Stimulated activated effector memory CD8-positive, alpha-beta T cell treated with anti-CD3 and anti-CD28 coated beads, Interleukin-12 subunit alpha, Interleukin-12 subunit beta, amount 100 ng/mL, for 72 hours (primary cell): ENCODE results near the gene GAK.

Source experiments
- ATAC-seq: fragments of 150-1000 bp; cut with Tn5 transposase; 2 replicates; pipeline ENCODE4 v1.10.0; 2021
- DNase-seq, 2 donors: peaks; one replicate each; pipeline ENCODE4 v3.0.0; 2021 to 2022; ENCODE audit warnings: low spot score in 2 of 2
- H3K27ac Mint-ChIP-seq: one replicate; pipeline ENCODE4 v1.8.0; 2022; ENCODE audit warnings: mild to moderate bottlenecking, mixed read lengths
- H3K36me3 Mint-ChIP-seq: one replicate; pipeline ENCODE4 v1.8.0; 2022; ENCODE audit warnings: mild to moderate bottlenecking, mixed read lengths
- H3K4me1 Mint-ChIP-seq: one replicate; pipeline ENCODE4 v1.8.0; 2022; ENCODE audit warnings: mixed read lengths
- H3K4me3 Mint-ChIP-seq: one replicate; pipeline ENCODE4 v1.8.0; 2022; ENCODE audit warnings: mild to moderate bottlenecking, mixed read lengths
- H3K9me3 Mint-ChIP-seq: one replicate; pipeline ENCODE4 v1.8.0; 2022; ENCODE audit warnings: mixed read lengths

GAK gene

DNA sequence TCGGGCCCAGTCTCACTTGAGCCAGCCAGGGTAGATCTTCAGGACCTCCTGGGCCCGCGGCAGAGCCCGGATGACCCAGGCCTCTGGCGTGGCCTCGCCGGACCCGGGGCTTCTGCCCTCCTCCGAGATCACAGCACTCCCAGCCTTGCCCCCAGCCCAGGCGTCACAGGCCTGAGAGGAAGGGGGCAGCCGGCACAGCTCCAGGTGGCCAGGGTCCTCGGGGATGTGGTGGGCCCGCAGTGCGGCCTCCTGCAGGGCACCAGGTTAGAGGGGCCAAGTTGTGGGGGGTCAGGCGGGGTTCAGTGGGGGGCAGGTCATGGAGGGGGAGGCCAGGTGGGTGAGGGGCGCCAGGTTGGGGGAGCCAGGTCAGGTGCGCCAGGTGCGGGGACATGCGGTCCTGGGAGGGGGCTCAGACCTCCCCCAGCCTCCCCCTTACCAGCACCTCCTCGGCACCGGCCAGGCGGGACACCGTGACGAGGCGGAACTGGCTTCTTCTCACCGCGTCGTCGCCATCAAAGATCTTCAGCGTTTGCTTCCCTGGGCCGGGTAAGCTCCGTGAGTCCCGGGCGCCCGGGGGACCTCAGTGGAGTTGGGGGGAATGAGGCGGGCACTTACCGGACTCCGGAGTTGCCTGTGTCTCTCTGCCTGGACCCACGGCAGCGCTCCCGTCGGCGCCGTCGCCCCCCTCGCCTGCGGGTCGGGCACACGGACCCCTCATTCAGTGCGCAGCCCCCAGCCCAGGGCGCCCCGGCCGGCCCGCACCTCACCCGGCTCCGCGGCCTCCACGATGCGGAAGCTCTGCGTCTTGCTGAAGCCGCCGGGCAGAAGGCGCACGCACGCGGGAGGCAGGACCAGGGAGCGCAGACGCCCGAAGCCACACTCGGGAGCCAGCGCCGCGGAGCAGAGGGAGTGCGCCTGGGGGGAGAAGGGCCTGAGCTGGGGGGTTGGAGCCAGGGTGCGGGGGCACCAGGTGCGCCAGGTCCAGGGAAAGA lies 35.3 kb upstream of the GAK start:
- Mint-ChIP-seq H3K4me3 (no peak overlapping the region), H3K36me3 (peaks cover 2% of the 10 kb centered on the region), H3K27ac (no peak overlapping the region), H3K9me3 (no peaks in the 10 kb centered on the region), H3K4me1 (peaks cover 20% of the 10 kb centered on the region)
- no peak for DNase-seq
- no peak for ATAC-seq

DNA sequence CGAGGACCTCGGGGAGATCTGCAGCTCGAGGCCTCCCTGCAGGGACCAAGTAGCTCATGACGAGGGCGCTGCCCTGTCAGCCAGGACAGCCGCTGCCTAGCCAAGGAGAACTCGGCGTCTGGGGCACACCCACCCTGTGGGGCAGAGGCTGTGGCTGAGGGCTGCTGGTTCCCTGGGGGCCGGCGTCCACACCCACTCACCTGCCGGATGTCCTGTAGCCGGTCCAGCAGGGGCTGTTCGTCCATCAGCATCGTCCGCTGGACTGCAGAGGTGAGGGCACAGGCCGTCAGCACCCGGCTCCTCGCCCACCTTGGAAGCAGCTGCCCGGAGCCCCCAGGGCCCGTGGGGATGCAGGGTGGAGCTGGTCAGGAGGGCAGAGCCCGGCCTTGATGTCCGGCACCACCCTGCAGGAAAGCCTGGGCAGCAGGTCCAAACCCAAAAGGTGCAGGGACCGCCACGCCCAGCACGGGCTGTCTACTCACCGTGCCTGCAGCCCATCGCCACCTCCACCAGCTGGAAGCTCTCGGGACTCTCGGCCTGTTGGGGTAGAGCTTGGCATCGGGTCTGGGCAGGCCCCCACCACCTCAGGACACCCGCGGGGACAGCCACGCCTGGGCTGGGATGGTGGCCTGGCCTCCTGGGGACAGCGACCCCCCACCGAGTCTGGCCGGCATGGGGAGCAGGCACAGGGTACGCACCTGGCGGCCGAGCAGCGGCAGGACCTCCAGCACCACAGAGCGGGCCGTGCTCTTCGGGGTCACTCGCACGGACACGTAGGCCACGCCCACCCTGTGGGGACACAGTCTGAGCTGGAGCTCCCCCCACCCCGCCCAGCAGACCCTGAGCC lies 34.4 kb upstream of the GAK start:
- H3K4me1 Mint-ChIP-seq, result peaks cover 18% of the 10 kb centered on the region
- ATAC-seq (no peak), DNase-seq (no peak)
- peaks cover 7% of the 10 kb centered on the region for H3K36me3 Mint-ChIP-seq
- H3K27ac Mint-ChIP-seq, result no peak overlapping the region
- no peak overlapping the region for H3K4me3 Mint-ChIP-seq
- H3K9me3 Mint-ChIP-seq, result no peaks in the 10 kb centered on the region

DNA sequence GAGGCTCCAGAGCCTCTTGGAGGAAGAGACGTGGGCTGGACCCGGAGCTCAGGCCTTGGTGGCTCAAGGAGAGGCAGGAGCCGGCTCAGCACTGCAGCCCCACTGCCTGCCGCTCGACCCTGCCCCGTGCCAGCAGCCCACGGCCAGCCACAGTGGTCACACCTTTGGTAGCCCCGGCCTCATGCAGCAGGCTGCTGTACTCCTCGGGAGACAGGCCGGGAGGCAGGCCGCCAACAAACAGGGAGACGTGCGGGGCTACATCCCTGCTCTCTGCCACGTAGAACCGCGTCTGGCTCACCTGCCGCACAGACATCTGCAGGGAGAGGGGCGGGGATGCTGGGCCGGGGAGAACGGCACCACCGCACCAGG lies 33.6 kb upstream of the GAK start:
- no peak overlapping the region for H3K4me3 Mint-ChIP-seq
- DNase-seq, result no peak
- no peak for ATAC-seq
- H3K9me3 Mint-ChIP-seq, result no peaks in the 10 kb centered on the region
- no peak overlapping the region for H3K27ac Mint-ChIP-seq
- H3K36me3 Mint-ChIP-seq, result peaks cover 7% of the 10 kb centered on the region
- peaks cover 11% of the 10 kb centered on the region for H3K4me1 Mint-ChIP-seq

DNA sequence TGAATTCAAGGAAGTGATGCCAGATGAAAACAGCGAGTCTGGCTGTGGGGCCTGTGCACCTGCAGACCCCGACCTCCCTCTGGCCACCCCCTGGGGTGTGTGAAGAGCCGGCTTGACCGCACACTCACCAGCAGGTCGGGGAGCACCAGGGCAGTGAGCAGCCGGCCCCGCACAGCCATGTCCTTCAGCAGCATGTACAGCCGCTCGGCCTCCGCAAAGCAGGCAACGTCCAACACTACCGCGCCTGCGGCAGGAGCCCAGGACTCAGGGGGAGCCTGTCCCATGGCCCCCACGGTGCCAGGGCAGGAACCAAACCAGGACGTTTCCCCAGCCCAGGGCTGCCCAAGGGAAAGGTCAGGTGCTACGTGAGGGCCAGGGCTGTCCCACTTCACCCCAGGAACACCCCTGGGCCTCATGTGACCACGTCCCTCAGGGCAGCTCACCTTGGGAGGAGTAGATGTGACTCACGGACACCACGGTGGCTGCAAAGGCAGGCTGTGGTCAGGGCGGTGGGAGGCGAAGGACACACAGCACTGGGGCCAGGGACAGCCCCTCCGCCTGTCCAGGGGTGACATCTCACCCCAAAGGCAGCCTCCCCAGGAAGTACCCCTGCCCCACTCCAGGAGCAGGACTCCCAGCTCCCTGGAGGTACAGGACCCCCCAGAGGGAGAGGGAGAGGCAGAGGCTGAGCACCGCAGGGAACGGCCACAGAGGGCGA lies 33.1 kb upstream of the GAK start:
- H3K4me3 Mint-ChIP-seq, result no peak overlapping the region
- ATAC-seq (no peak), DNase-seq (no peak)
- no peak overlapping the region for H3K27ac Mint-ChIP-seq
- peaks cover 6% of the 10 kb centered on the region for H3K4me1 Mint-ChIP-seq
- H3K9me3 Mint-ChIP-seq, result no peaks in the 10 kb centered on the region
- peaks cover 7% of the 10 kb centered on the region for H3K36me3 Mint-ChIP-seq

DNA sequence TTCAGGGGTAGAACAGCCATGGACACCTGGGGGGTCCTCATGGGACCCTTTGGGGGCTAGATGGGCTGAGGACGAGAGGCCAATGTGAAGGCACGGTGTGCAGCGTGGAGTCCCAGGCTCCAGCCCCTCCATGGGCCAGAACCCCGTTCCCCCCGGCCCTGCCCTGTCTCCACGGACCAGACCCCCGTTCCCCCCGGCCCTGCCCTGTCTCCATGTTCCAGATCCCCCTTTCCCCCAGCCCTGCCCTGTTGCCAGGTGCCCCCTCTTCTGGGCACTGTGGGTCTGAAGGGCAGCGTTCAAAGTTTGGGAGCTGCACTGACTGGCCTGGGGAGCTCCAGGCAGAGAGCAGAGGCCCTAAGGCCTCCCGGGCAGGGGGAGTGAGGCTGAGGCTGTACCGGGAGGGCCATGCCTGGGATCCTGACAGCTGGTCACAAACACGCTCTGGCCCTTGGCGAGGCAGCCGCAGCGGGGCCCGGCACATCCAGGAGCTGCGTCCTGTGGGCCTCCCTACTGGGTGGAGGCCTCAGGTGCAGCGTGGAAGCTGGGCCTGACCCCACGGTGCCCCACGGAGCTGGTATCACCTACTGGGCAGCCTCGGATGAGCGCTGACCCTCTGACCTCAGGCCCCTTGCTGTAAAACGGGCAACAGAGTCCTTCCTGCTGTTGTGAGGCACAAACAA lies 32.4 kb upstream of the GAK start:
- H3K27ac Mint-ChIP-seq, result peak overlapping the region; percentile 40
- no peak for DNase-seq
- no peak for ATAC-seq
- peaks cover 7% of the 10 kb centered on the region for H3K36me3 Mint-ChIP-seq
- no peak overlapping the region for H3K4me3 Mint-ChIP-seq
- no peaks in the 10 kb centered on the region for H3K4me1 Mint-ChIP-seq
- H3K9me3 Mint-ChIP-seq, result no peaks in the 10 kb centered on the region

DNA sequence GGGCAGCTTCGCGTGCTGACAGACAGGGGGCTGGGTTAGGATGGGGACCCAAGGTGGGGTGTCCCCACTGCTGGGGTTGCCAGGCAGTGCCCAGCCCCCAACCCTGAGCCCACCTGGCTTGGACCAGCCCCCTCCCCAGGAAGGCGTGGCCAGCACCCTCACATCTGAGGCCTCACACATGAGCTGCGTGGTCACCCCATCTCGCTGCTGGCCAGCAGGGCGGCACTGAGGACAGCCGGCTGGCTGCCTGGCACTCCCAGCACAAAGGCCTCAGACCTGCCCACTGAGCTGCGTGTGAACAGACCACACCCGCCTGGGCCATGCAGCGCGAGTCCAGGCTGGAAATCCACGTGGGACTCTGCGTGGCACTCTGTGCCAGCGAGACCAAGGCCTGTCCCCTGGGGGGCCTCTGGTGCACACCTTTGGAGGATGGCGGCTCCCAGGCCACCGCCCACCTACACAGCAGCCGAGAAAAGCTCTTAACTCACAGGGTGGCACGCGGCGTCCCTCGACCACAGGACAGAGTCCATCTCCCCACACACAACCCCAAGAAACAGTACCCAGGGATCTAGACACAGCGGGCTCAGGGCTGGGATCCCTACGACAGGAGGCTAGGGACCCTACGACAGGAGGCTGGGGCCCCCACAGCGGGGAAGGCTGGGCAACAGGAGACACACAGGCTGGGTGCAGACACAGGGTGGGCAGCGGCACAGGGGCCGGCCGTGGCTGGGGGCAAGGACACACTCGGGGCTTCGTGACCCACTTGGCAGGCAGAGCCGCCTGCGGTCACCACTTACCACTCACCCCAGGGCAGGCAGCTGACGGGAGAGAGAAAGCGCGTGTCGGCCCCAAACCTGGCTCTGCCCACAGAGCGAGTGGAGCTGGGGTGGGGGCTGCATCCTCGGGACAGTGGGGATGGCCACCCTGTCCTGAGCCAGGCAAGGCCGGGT lies 31.4 kb upstream of the GAK start:
- DNase-seq (no peak), ATAC-seq (no peak)
- Mint-ChIP-seq H3K9me3 (no peaks in the 10 kb centered on the region), H3K4me3 (no peak overlapping the region), H3K36me3 (peaks cover 12% of the 10 kb centered on the region), H3K27ac (peak overlapping the region; percentile 40), H3K4me1 (no peaks in the 10 kb centered on the region)

DNA sequence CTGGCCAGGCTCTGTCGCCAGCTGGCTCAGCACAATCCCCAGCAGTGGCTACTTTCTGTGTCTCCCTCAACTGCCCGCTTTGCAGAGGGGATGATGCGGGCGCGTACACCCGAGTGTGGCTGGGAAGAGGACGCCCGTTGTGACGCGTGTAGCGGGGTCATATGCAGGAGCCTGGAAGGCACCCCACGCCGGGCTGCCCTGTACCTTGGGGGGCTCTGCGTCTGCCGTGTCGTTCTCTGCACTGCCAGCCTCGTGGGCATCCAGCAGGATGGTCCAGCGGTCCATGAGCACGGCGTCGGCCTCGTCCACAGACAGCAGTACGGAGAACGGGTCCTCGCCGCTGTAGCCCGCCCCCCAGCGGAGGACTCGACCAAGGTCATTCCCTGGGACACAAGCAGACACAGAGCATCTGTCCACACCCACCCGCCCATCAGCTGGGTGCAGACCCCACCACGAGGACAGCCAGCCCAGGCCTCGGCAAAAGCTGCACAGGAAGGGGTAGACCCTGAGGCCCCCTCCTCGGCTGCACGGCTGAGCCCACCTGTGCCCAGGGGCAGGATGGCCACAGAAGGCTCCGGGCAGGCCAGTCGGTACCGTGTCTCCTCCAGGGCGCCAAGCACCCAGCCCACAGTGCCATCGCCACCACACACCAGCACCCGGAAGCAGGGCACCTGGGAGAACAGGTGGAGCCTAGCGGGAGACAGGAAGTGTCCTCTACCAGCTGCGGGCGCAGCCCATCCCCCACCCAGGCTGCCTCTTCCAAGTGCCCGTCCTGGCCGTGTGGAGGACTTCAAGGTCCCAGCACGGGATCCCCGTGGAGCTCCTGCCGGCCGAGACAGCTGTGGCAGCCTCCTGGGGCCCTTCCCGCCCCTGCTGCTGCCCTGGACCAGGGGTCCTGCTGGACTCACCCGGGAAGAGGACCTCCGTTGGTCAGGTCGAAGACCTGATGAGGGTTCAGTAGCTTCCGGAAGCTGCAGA lies 30.4 kb upstream of the GAK start:
- Mint-ChIP-seq H3K4me1 (no peaks in the 10 kb centered on the region), H3K27ac (no peak overlapping the region), H3K36me3 (peaks cover 12% of the 10 kb centered on the region), H3K4me3 (no peak overlapping the region), H3K9me3 (no peaks in the 10 kb centered on the region)
- ATAC-seq (no peak), DNase-seq (no peak)

DNA sequence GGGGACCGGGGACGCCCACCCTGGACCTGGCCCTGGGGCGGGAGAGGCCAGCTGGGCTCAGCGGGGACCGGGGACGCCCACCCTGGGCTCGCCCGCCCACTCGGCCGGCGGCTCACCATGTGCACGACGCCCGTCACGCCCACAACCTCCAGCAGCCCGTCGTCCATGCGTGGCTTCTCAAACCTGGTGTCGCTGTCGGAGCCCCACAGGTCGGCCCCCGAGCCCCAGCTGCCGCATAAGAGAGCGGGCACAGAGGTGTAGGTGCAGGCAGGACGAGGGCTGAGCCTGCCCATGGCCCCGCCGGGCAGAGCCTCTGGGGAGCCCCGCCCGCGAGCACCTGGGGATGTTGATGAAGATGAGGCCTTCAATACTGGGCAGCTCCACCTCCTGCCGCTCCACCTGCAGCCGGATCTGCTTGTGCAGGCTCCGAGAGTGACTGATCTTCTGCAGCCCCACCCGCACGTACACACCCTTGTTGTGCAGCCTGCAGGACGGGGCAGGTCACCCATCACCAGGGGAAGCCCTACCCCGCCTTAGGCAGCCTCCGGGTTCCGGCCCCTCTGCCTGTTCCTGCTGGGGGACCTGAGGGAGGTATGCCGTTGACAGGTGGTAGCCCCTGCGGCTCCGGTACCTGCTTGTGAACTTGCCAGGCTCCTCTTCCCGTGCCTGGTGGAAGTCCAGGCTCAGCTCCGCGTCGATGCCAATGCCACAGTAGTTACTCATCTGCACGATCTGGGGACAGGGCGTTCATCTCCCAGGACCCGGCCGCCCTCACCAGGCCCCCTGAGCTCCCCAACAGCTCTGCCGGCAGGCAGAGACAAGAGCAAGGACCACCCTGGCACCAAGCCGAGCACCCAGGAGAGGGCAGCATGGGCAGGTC lies 29.5 kb upstream of the GAK start:
- ATAC-seq (no peak), DNase-seq (no peak)
- H3K27ac Mint-ChIP-seq, result no peak overlapping the region
- H3K4me1 Mint-ChIP-seq, result no peaks in the 10 kb centered on the region
- H3K4me3 Mint-ChIP-seq, result no peak overlapping the region
- H3K36me3 Mint-ChIP-seq, result peaks cover 12% of the 10 kb centered on the region
- H3K9me3 Mint-ChIP-seq, result no peaks in the 10 kb centered on the region

DNA sequence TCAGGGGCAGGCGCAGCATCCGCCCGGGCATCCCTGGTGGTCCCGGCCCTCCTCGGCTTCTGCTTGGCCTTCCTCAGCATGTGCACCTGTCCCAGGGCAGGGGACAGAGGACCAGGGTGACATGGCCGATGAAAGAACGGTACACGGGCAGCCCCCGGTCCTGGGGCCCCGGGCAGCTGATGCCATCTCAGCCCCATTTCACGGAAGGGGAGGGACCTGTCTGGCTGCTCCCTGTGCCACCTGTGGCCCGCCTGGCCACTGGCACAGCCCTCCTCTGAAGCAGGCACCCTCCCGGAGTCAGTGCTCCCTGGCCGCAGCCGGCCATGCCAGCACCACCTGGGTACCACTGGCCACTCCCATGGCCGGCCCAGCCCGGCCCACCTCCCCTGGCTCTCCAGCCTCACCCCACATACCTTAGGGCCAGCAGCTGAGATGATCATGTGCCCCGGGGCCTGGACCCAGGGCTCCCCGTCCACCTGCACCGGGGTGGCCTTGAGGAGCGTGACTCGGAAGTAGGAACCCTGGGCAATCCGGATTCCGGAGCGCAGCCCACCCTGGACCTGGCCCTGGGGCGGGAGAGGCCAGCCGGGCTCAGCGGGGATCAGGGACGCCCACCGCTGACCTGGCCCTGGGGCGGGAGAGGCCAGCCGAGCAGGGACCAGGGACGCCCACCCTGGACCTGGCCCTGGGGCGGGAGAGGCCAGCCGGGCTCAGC lies 28.7 kb upstream of the GAK start:
- DNase-seq (no peak), ATAC-seq (no peak)
- no peaks in the 10 kb centered on the region for H3K4me1 Mint-ChIP-seq
- H3K9me3 Mint-ChIP-seq, result no peaks in the 10 kb centered on the region
- H3K4me3 Mint-ChIP-seq, result no peak overlapping the region
- peaks cover 12% of the 10 kb centered on the region for H3K36me3 Mint-ChIP-seq
- H3K27ac Mint-ChIP-seq, result no peak overlapping the region

DNA sequence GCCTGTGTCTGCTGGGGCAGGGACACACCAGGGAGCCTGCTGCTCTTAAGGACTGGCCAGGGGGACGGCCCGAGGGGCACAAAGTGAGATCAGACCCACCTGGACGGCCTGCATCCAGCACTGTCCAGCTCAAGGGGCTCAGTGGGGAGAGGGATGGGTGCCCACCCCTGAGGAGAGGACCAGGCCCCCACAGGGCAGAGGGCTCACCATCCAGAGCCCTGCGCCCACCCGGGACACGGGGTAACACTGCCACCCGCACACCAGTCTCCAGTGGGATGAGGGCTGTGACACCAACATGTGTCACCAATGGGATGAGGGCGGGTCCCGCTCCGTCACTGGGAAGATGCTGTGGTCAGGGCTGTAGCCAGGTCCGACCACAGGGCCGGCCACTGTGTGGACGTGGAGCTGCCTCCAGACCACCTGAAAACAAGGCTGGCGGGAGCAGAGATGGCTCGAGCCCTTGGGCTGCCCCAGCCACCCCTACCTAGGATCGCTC lies 28.1 kb upstream of the GAK start:
- Mint-ChIP-seq H3K27ac (no peak overlapping the region), H3K9me3 (no peaks in the 10 kb centered on the region), H3K4me1 (no peaks in the 10 kb centered on the region), H3K36me3 (peaks cover 12% of the 10 kb centered on the region), H3K4me3 (no peak overlapping the region)
- DNase-seq (no peak), ATAC-seq (peak; percentile 3)

DNA sequence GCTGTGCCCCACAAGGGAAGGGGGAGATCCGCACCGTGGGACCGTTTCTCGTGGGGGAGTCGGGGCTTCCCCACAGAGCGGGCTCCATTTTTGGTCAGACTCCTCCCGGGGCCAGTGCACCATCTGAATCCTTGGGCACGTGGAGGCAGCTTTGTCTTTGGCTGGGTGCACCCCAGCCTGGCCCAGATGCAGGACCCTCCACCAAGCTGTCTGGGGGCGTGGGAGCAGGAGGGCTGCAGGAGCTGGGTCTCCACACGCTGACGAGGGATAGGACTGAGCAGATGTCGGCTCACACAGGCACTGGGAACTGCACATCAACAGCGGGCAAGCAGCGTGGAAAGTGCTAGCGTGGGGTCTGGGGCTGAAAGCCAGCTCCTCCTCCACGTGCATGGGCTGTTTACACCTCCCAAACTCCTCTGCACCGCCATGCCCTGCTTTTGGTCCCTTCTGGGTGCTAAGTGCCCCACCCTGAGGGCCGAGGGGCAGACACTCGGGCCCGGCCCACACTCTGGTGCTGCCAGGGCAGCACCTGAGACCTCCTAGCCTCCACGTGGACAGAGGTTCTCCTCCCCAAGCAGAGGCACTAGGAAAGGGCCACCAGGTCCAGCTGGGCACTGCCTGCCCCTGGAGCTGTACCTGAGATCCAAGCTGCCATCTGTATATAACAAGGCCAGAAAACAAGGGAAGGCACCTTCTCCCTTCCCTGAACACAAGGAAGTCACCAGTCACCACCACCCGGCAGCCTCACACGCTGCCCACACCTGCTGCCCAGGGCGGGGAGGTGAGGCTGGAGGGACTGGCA lies 27.4 kb upstream of the GAK start:
- no peaks in the 10 kb centered on the region for H3K9me3 Mint-ChIP-seq
- ATAC-seq (no peak), DNase-seq (no peak)
- peaks cover 12% of the 10 kb centered on the region for H3K36me3 Mint-ChIP-seq
- H3K4me1 Mint-ChIP-seq, result no peaks in the 10 kb centered on the region
- H3K27ac Mint-ChIP-seq, result peak overlapping the region; percentile 72
- H3K4me3 Mint-ChIP-seq, result no peak overlapping the region
